HG03045 (cell line): Measurements from ENCODE around the gene TNFAIP2.
"Not testable (repeated sequence)": the region's sequence is repeated elsewhere in the genome, so short reads cannot be mapped to it uniquely, and the experiment has no call there.

Experiments used
- ATAC-seq: cut with Tn5 transposase; IDR thresholded peaks from one replicate; pipeline ENCODE4 v1.9.1; 2021; ENCODE audit warnings: mild to moderate bottlenecking, moderate library complexity; ENCODE audit not compliant: unreplicated experiment

TNFAIP2 gene

GRCh38 chr14:103107455-103107854 lies 15.8 kb upstream of the TNFAIP2 start:
- ATAC-seq: no peak

DNA sequence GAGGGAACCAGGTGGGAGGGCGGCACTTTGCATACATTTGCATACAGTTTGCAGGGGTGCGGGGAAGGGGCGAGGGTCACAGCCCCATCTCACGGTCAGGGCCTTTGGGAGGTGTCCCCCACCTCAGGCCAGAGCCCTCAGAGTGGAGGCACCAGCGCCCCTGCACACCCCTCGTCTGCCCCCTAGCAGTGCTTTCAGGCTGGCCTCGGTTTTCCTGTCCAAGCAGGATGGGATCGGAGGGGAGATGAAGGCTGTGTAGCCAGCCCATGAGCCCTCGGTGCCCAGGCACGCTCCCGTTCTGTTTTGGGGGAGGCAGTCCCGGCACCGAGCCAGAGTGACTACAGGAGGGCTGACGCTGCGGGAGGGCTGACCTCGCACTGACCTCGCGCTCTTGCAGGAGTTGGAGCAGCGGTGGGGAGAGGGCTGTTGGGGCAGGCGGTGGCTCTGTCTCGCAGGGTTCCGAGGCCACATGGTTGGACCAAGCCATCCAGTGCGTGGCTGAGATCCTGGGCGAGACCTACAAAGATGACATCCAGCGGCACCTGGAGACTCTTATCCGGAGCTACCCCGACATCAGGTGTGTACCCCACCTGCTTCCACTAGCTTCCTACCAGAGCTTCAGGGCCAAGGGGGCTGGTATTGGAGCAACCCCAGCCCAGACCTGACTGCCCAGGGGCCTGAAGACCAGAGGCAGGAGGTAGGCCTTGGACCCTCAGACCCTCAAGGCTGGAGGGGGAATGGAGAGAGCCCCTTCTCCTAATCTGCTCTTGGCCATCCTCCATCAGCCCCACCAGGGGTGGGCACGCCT lies 15.1 kb upstream of the TNFAIP2 start:
- ATAC-seq: no peak

DNA sequence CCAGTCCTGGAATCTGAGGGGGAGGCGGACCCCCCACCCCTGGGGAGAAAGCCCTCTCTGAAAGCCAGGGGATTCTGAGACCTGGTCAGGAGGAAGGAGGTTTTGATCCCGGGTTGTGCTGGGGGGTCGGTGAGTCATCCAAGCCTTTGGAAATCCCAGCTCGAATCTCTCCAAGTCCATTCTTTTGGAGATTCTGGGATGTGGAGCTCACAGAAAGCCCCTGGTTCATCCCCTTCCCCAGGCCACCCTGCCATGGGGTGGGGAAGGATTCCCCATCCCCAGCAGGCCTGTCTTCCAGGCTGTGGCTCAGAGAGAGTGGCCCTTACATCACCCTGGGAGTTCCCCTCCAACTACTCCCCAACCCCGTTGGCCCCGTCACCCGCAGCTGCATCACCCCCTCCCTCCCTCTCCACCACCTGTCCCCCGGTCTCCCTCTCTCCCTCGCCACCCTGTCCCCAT lies 14.5 kb upstream of the TNFAIP2 start:
- no peak for ATAC-seq

DNA sequence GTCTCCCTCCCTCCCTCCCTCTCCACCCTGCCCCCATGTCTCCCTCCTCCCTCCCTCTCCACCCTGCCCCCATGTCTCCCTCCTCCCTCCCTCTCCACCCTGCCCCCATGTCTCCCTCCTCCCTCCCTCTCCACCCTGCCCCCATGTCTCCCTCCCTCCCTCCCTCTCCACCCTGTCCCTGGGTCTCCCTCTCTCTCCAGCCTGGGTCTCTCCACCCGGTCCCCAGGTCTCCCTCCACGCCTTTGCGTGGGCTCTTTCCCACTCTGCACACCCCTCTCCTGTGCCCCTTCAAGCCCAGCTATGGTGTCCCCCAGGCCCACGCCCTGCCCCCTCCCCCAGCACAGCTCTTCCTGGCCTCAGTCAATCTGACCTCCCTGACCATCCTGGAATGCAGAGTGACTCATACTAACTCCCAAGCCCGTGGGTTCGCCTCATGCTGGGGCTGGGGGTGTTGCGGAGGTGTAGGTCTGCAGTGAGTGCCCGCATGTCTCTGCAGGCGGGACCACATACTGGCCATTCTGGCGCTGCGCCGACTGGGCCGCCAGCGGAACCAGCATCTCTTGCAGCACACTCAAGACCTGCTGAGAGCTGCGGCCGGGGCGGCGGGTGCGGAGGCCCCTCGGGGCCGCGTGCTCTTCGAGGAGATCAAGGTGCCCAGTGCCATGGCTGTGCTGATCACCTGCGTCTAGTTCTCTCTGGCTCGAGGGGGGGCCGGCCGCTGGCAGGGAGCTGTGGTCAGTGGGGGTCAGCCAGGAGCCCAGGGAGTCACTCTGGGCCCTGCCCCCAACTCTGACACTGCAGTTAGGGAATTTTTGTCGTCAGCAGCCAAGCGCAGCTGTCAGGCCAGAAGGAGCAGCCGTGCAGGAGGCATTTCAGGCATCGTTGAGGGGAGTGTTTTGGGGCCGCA lies 13.5 kb upstream of the TNFAIP2 start:
- ATAC-seq: no peak

DNA sequence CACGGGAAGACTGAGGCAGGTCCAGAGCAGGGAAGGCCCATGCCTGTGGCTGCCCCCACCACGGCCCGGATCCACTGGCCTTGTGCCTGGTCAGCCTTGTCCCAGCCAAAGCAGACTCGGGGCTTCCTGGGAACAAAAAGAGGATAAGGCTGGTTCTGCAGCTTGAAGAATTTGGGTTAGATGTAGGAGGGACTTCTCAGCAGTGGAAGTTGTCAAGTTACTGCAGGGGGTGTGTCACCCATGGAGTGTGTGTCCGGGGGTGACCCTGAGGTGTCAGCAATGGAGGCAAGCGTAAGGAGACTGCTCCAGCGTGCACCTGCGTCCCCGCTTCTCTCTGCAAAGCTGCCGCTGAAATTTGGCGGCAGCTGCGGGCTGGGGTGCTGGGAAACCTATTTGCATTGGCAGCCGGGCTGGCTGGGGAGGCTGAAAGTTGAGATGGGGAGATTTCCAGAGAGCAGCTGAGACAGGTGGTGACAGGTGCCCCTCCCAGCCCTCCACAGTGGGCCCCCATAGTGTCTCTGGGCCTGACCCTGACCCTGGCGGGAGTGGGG lies 12.5 kb upstream of the TNFAIP2 start:
- no peak for ATAC-seq

DNA sequence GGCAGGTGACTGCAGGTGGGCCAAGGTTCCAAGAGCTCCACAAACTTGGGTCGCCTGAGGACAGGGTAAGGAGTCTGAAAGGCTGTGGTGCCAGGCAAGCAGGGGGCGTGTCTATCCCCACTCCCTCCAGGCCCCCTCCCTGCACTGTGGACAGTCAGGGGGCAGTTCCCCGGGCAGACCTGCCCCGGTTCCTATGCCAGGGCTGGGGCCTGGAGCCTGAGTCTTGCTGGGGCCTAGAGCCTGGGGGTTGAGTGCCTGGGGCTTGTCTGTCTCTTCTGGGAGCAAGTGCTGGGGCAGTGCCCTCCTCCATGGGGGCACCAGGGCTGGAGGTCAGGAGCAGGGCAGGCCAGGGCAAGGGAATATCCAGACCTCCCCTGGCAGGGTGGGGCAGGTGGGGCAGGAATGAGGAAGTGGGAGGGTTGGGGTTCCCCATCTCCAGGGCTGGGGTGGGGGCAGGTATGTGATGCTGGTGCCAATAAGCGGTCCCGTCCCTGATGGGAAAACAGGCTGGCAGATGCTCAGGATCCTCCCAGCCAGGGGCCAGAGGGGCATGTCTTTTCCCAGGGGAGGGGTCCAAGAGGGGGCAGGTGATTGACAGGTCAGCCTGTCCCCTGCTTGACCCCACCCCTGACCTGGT lies 11.9 kb upstream of the TNFAIP2 start:
- ATAC-seq: no peak

DNA sequence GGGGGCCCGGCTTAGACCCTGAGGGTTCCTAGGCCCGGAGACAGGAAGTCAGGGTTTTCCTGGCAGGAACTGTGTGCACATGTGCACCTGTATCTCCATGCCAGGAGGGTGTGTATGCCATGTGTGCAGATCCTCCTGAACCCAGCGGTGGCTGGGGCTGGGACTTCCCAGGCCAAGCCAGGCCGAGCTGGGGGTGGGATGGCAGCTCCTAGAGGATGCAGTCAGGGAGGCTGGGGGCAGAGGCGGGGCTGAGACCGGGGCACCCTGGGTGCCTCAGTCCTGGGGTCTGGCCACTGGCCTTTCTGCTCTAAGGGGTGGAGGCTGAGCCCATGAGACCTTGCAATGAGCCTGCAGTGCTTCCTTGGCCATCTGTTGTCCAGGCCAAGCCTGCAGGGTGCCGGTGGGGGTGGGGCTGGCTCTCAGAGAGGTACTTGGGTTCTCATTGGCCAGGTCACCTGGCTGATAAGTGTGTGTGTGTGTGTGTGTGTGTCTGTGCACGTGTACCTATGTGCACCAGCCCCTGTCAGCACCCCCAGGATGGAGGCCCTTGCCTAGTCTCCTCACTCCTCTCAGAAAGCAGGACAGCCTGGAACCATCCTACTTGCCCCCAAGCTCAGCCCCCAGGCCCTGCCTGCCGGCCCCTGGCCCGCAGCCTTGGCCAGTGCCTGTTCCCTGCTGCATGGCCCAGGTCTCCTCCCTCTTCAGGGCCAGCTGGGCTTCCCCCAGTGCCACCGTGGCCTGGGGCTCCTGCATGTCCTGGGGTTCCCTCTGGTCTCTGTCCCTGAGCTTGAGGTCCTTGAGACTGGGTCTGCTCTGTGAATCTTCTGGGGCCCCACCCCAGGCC lies 10.6 kb upstream of the TNFAIP2 start:
- ATAC-seq: no peak

GRCh38 chr14:103113303-103113702 lies 10.0 kb upstream of the TNFAIP2 start:
- no peak for ATAC-seq

- no peak for ATAC-seq
Observed at GRCh38 chr14:103113774-103114173, 9.5 kb upstream of the TNFAIP2 start.

DNA sequence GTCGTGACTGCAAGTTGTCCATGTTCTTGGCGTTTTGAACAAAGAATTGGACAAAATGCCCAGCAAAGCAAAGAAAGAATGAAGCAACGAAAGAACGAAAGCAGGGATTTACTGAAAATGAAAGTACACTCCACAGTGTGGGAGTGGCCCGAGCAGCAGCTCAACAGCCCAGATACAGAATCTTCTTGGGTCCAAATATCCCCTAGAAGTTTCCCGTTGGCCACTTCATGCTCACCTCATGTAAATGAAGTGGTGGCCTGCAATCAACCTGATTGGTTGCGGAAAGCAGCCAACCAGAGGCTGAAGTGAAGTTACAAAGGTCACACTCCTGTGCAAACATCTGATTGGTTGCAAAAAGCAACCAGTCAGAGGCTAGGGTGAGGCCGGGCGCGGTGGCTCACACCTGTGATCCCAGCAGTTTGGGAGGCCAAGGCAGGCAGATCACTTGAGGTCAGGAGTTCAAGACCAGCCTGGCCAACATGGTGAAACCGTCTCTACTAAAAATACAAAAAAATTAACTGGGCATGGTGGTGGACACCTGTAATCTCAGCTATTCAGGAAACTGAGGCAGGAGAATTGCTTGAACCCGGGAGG lies 8.1 kb upstream of the TNFAIP2 start:
- ATAC-seq: not testable (repeated sequence)

DNA sequence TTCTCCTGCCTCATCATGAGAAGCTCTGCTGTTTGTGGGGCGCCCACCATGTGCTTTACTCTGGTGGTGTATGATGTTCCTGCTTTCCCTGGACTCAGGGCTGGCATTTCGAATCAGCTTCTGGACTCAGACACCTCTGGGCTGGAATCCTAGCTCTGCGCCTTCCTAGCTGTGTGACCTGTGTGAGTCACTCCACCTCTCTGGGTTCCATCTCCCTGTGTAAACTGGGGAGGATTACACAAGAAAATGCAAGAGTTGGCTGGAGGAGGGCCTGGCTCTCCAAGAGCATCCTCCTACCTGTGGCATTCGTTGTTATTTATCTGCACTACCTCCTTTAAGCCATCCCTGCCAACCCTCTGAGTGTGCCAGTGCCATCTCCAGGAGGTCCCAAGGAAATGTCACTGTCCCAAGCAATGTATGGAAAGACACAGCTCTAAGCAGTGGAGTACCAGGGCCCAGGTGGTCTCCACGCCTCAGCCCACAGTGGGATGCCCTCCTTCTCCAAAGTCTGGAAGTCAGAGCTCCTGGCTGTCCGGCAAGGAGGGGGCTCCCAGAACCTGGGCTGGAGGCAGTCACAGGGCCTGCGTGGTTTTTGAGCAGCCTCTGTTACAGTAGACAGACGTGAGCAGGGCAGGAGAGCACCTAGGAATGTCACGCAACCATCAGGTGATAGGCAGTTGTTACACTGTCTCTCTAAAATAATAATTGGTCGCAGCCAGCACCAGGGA lies 7.3 kb upstream of the TNFAIP2 start:
- no peak for ATAC-seq

DNA sequence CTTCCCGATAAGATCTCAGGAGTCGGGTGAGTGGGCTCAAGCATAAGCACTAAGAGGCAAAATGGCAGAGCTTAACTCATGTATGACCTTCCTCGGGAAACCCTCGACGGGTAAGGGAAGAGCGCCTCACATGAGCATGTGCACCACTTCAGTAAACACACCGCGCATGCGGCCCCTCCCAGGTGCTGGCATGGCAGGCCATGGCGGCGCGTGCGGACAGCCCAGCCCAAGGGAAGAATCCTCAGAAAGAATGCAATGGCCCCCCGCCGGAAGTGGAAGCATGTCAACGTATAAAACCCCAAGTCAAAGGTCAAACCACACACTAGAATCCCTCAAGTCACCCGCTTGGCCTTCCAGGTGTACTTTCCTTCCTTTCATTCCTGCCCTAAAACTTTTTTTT lies 6.6 kb upstream of the TNFAIP2 start:
- ATAC-seq: no peak

DNA sequence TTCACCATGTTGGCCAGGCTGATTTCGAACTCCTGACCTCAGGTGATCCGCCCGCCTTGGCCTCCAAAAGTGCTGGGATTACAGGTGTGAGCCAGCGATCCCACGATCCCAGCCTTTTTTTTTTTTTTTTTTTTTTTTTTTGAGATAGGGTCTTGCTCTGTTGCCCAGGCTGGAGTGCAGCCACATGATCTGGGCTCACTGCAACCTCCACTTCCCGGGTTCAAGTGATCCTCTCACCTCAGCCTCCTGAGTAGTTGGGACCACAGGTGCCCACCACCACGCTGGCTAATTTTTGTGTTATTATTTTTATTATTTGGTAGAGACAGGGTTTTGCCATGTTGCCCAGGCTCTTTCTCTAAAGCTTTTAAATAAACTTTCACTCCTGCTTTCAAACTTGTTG lies 5.8 kb upstream of the TNFAIP2 start:
- ATAC-seq: not testable (repeated sequence)

DNA sequence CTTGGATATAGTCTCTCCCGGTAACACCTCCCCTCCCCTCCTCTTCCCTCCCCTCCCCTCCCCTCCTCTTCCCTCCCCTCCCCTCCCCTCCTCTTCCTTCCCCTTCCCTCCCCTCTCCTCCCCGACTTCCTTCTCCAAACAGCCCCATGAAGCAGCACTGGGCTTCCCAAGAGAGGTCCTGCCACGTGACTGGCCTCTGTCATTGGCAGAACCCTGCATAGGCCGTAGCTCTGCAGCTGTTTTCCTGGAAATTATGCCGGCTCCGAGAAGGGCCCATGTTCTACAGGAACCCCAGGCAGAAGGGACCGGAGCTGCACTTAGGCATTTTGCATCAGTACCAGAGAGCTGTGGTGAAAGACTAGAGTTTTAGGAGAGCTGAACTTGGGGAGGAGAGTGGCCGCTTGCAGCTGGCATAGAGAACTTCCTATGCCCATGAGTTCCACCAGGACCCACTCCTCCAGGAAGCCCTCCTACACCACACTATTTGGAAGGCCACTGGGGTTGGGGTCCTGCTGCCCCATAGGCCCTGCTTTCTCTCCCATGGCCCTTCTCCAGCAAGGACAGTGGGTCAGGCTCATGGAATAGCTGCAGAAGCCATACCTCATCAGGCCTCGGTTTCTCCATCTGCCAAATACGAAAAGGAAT lies 5.1 kb upstream of the TNFAIP2 start:
- no peak for ATAC-seq

DNA sequence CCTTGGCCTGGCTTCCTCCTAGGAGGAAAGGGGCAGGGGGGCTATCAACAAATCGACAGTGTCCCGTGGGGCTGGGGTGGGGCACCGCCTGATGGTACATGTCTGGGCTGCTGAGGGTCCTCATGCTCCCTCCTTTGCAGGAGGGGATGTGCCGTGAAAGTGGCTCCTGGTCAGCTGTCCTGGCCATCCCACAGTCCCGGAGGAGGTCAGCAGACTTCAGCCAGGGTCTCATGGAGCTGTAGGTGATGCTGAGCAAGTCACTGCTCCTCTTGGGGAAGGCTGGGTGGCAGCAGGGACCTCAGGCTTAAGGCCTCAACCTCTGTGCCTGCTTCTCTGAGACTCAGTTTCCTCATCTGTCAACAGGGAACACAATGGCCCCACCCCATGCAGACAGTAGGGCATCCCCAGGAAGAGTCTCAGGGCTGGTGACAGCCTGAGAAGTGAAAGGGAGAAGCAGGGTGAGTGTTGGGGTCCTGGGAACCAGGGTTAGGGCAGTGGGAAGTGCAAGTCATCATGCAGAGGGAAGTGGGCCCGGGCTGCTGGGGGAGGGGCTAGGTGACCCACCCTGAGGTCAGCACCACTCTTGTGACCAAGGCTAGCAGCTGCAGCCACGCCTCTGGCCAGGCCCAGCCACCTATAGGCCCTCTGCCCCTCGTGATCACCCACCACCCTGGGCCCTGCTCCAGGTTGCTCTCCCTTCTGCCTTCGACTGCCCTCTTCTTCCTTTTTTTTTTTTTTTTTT lies 4.4 kb upstream of the TNFAIP2 start:
- ATAC-seq: no peak

DNA sequence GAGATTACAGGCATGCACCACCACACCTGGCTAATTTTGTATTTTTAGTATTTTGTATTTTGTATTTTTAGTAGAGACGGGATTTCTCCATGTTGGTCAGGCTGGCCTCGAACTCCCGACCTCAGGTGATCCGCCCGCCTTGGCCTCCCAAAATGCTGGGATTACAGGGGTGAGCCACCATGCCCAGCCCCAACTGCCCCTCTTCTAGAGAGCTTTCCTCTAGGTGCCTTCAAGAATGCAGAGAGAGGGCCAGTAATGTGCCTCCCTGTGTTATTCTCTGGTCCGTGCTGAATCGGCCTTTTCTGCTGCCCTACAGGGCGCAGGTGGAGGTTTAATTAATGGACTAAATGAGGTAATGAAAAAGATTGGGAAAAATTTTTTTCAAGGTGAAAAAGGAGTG lies 3.7 kb upstream of the TNFAIP2 start:
- ATAC-seq: not testable (repeated sequence)

- no peak for ATAC-seq
Observed at GRCh38 chr14:103121121-103121845, 2.0 kb upstream of the TNFAIP2 start.
